H1 (cell line): ENCODE results near the gene VAT1L. TPM values are rescaled to one million over a fixed set of nuclear protein-coding genes. Genes with fewer than 3 reads are reported as not detected.

Experiments used
- CTCF ChIA-PET: fragments of 300-600 bp; sonication (Branson Sonifier 250); formaldehyde crosslinking; loops from one replicate; lab custom pipeline; 2021; ENCODE audit not compliant: partially characterized antibody; lab: Charles Lee
- POLR2A ChIA-PET: fragments of 300-600 bp; sonication (Branson Sonifier 250); formaldehyde crosslinking; loops from one replicate; lab custom pipeline; 2021; ENCODE audit warnings: inconsistent platforms; ENCODE audit not compliant: partially characterized antibody; lab: Charles Lee
- DNase-seq, 2 experiments: peaks; one replicate each; pipeline versions ENCODE4 v3.0.0 to v3.0.0-alpha.2; 2010 to 2022; ENCODE audit warnings: low spot score in 2 of 2, low read depth in 1 of 2, mixed read lengths in 1 of 2
- FAIRE-seq: peaks from 2 replicates; lab custom pipeline; 2011; peaks lifted over from hg19 to GRCh38; lab: Jason Lieb, UNC
- H2AFZ ChIP-seq: 2 replicates; pipeline ENCODE4 v1.8.1; 2012; ENCODE audit warnings: low read length, inconsistent platforms
- H2AK5ac ChIP-seq: 2 replicates; pipeline ENCODE4 v1.6.1; 2013; ENCODE audit warnings: low read depth, low read length
- H2BK120ac ChIP-seq: replicated peaks from 2 replicates; pipeline ENCODE3; 2013; ENCODE audit warnings: low read depth, low read length, inconsistent platforms
- H2BK12ac ChIP-seq: 2 replicates; pipeline ENCODE4 v1.6.1; 2013; ENCODE audit warnings: low read depth, low read length
- H2BK15ac ChIP-seq: 2 replicates; pipeline ENCODE4 v1.6.1; 2013; ENCODE audit warnings: low read length
- H2BK20ac ChIP-seq: 2 replicates; pipeline ENCODE4 v1.6.1; 2013; ENCODE audit warnings: low read length
- H2BK5ac ChIP-seq: 2 replicates; pipeline ENCODE4 v1.6.1; 2013; ENCODE audit warnings: low read depth, low read length
- H3K14ac ChIP-seq: 2 replicates; pipeline ENCODE4 v1.6.1; 2013; ENCODE audit warnings: inconsistent platforms; ENCODE audit not compliant: insufficient read length
- H3K18ac ChIP-seq: 2 replicates; pipeline ENCODE4 v1.6.1; 2013; ENCODE audit warnings: low read length; ENCODE audit errors: extremely low read depth
- H3K23ac ChIP-seq: 2 replicates; pipeline ENCODE4 v1.6.1; 2013; ENCODE audit warnings: inconsistent platforms; ENCODE audit not compliant: insufficient read length
- H3K23me2 ChIP-seq: 2 replicates; pipeline ENCODE4 v1.6.1; 2013; ENCODE audit warnings: low read depth, low read length
- H3K27ac ChIP-seq: 2 replicates; pipeline ENCODE4 v1.6.1; 2011; ENCODE audit warnings: low read depth, low read length, inconsistent platforms
- H3K27me3 ChIP-seq, 4 experiments: replicated peaks in 1 of 4; 1 replicate in 1 of 4; 2 replicates in 3 of 4; pipeline versions ENCODE4 v1.6.1 to v1.8.1; 2011 to 2013; ENCODE audit warnings: low read length in 3 of 4, mild to moderate bottlenecking in 3 of 4, inconsistent platforms in 2 of 4, mixed read lengths in 2 of 4, moderate library complexity in 1 of 4; ENCODE audit not compliant: control insufficient read depth in 3 of 4, insufficient read depth in 3 of 4; ENCODE audit errors: extremely low read depth in 1 of 4
- H3K36me3 ChIP-seq, 4 experiments: 2 replicates each; pipeline versions ENCODE4 v1.6.1 to v1.8.1; 2011 to 2013; ENCODE audit warnings: mild to moderate bottlenecking in 4 of 4, low read length in 3 of 4, moderate library complexity in 2 of 4, control low read depth in 1 of 4, inconsistent platforms in 1 of 4; ENCODE audit not compliant: insufficient read depth in 4 of 4, control insufficient read depth in 2 of 4
- H3K4ac ChIP-seq: replicated peaks from 2 replicates; pipeline ENCODE3; 2013; ENCODE audit warnings: low read length, low read depth, mixed read lengths, inconsistent platforms; ENCODE audit not compliant: insufficient read length
- H3K4me1 ChIP-seq, 4 experiments: replicated peaks in 1 of 4; 1 replicate in 1 of 4; 2 replicates in 3 of 4; pipeline versions ENCODE4 v1.6.1 to v1.8.1; 2011 to 2013; ENCODE audit warnings: low read length in 3 of 4, inconsistent platforms in 2 of 4, mixed read lengths in 1 of 4; ENCODE audit not compliant: insufficient read depth in 4 of 4, control insufficient read depth in 3 of 4
- H3K4me2 ChIP-seq, 2 experiments: 2 replicates each; pipeline versions ENCODE4 v1.6.1 to v1.8.1; 2011 to 2013; ENCODE audit warnings: low read depth in 2 of 2, low read length in 2 of 2, control low read depth in 1 of 2, inconsistent platforms in 1 of 2, mild to moderate bottlenecking in 1 of 2; ENCODE audit not compliant: insufficient read depth in 1 of 2
- H3K4me3 ChIP-seq, 4 experiments: fragments of 200-600, 300-600 bp in 1 of 4; sonication (generic), shearing (Covaris generic), sonication (Bioruptor Twin) in 1 of 4; 2 replicates each; pipeline versions ENCODE4 v1.5.1 to v1.8.1; 2011 to 2016; ENCODE audit warnings: low read length in 4 of 4, low read depth in 3 of 4, control low read depth in 2 of 4, inconsistent platforms in 2 of 4, mild to moderate bottlenecking in 2 of 4, mixed read lengths in 1 of 4, moderate library complexity in 1 of 4; ENCODE audit not compliant: insufficient read depth in 2 of 4; ENCODE audit errors: extremely low read depth in 1 of 4
- H3K56ac ChIP-seq: replicated peaks from 2 replicates; pipeline ENCODE3; 2013; ENCODE audit warnings: low read depth, mild to moderate bottlenecking, mixed read lengths, low read length, inconsistent platforms; ENCODE audit not compliant: insufficient read length
- H3K79me1 ChIP-seq: 2 replicates; pipeline ENCODE4 v1.6.1; 2013; ENCODE audit warnings: low read depth, low read length, control low read depth
- H3K79me2 ChIP-seq, 2 experiments: 2 replicates each; pipeline versions ENCODE4 v1.6.1 to v1.8.1; 2012 to 2013; ENCODE audit warnings: low read length in 2 of 2, mild to moderate bottlenecking in 2 of 2, inconsistent platforms in 1 of 2; ENCODE audit not compliant: insufficient read depth in 2 of 2, control insufficient read depth in 1 of 2
- H3K9ac ChIP-seq, 4 experiments: replicated peaks in 1 of 4; 1 replicate in 1 of 4; 2 replicates in 3 of 4; pipeline versions ENCODE4 v1.6.1 to v1.8.1; 2011 to 2013; ENCODE audit warnings: low read depth in 3 of 4, low read length in 3 of 4, control low read depth in 2 of 4, mild to moderate bottlenecking in 2 of 4, moderate library complexity in 2 of 4, inconsistent platforms in 1 of 4; ENCODE audit errors: extremely low read depth in 1 of 4
- H3K9me3 ChIP-seq, 2 experiments: 2 replicates each; pipeline versions ENCODE4 v1.6.1 to v1.8.1; 2012 to 2013; ENCODE audit warnings: mild to moderate bottlenecking in 2 of 2, moderate library complexity in 2 of 2, control low read depth in 1 of 2, inconsistent platforms in 1 of 2, low read depth in 1 of 2, low read length in 1 of 2, mixed read lengths in 1 of 2; ENCODE audit not compliant: insufficient read depth in 2 of 2
- H4K20me1 ChIP-seq, 2 experiments: replicated peaks in 1 of 2; 2 replicates each; pipeline versions ENCODE3 to v1.8.1; 2011 to 2013; ENCODE audit warnings: inconsistent platforms in 2 of 2, low read length in 2 of 2, mild to moderate bottlenecking in 1 of 2; ENCODE audit not compliant: insufficient read depth in 2 of 2, control insufficient read depth in 1 of 2
- H4K5ac ChIP-seq: 2 replicates; pipeline ENCODE4 v1.6.1; 2013; ENCODE audit warnings: low read length, low read depth, mixed read lengths, inconsistent platforms; ENCODE audit not compliant: insufficient read length
- H4K8ac ChIP-seq: 2 replicates; pipeline ENCODE4 v1.8.0; 2013; ENCODE audit warnings: mild to moderate bottlenecking, moderate library complexity, low read length, inconsistent platforms; ENCODE audit not compliant: insufficient read depth; ENCODE audit errors: extremely low read depth
- H4K91ac ChIP-seq: replicated peaks from 2 replicates; pipeline ENCODE3; 2013; ENCODE audit warnings: low read length, mixed read lengths, inconsistent platforms; ENCODE audit not compliant: insufficient read length
- BCL11A ChIP-seq, 2 experiments: IDR thresholded peaks; one replicate each; pipeline ENCODE4 v1.6.1; 2011; ENCODE audit warnings: low read depth in 2 of 2, low read length in 2 of 2, mild to moderate bottlenecking in 2 of 2
- CHD2 ChIP-seq: IDR thresholded peaks from 2 replicates; pipeline ENCODE4 v1.6.1; 2012; ENCODE audit warnings: low read length, improper control_type of control experiment
- GABPA ChIP-seq: IDR thresholded peaks from 2 replicates; pipeline ENCODE4 v1.6.1; 2011; ENCODE audit warnings: mild to moderate bottlenecking, low read length, moderate library complexity, borderline replicate concordance; ENCODE audit not compliant: insufficient read depth
- GTF2F1 ChIP-seq: IDR thresholded peaks from 2 replicates; pipeline ENCODE4 v1.6.1; 2012; ENCODE audit warnings: low read depth, low read length, improper control_type of control experiment, borderline replicate concordance
- PHF8 ChIP-seq: fragments of 200-600 bp; sonication (generic); conservative IDR thresholded peaks from 2 replicates; pipeline ENCODE4 v1.7.1; 2012; ENCODE audit warnings: low read depth, mild to moderate bottlenecking, inconsistent platforms, low read length, moderate library complexity
- WGBS, 2 experiments: shearing (Covaris generic) in 1 of 2; methylation state at CpG; one replicate each; pipeline versions ENCODE4 v1.1.6 to v1.1.7; 2013 to 2015; ENCODE audit warnings: low lambda C conversion rate in 2 of 2, mixed read lengths in 2 of 2, inconsistent platforms in 1 of 2, low coverage in 1 of 2, missing lambda C conversion rate in 1 of 2; ENCODE audit not compliant: insufficient replicate concordance in 2 of 2, insufficient coverage in 1 of 2, insufficient read length in 1 of 2; ENCODE audit errors: extremely low coverage in 1 of 2, missing lambda C conversion rate in 1 of 2; 5-methylcytosine and 5-hydroxymethylcytosine counted together
- polyA plus RNA-seq, 7 experiments: library from polyadenylated mRNA; depleted of rRNA in 3 of 7; stranded (reverse) in 5 of 7; unstranded in 2 of 7; fragments of >200 nt in 5 of 7; fragments of 200-250 nt in 2 of 7; gene quantifications; 1 replicate in 5 of 7; 2 replicates in 1 of 7; 4 replicates in 1 of 7; pipeline versions ENCODE4 v1.2.1 to v1.2.3, GENCODE V29; 2011 to 2013; ENCODE audit warnings: missing spikeins in 2 of 7, mixed read lengths in 2 of 7
- total RNA-seq: library from RNA; stranded (reverse); fragmentation: NEBNext Ultra II Directional; extraction: Animal tissue kit (Norgen Biotek cat#: 25700); gene quantifications from 2 replicates; pipeline ENCODE4 v1.2.1, GENCODE V29; 2021

Gene VAT1L
- total and polyA plus RNA-seq, 2 of the 8 experiments (the other 6 are each of a cell fraction or from before 2014, with no cell fraction given), result 46.3 to 48.2 TPM

- Histone ChIP-seq H3K9me3 (no peaks in the 10 kb centered on the region), H4K91ac (no peak overlapping the region), H2AFZ (no peak overlapping the region), H3K27me3 (peaks cover 0 to 8% (median 6%) of the 10 kb centered on the region in 4 experiments; a peak in 4 of 7 replicates), H3K36me3 (no peaks in the 10 kb centered on the region; a peak in 1 of 8 replicates), H4K20me1 (peaks cover 0 to 4% of the 10 kb centered on the region in 2 experiments), H3K14ac (no peak overlapping the region), H2BK5ac (no peak overlapping the region), H2BK20ac (no peak overlapping the region), H3K4me3 (no peak overlapping the region), H3K4ac (no peak overlapping the region), H3K27ac (no peak overlapping the region), H2BK15ac (no peak overlapping the region), H3K9ac (no peak overlapping the region), H4K8ac (no peak overlapping the region), H3K79me2 (peaks cover 6 to 70% of the 10 kb centered on the region in 2 experiments; a peak in 2 of 4 replicates), H2AK5ac (no peak overlapping the region), H2BK120ac (no peak overlapping the region), H4K5ac (no peak overlapping the region), H3K79me1 (0 out of 2 replicates have a peak, but pooled peaks cover 3% of the 10 kb centered on the region), H3K23me2 (peaks cover 14% of the 10 kb centered on the region), H3K23ac (no peak overlapping the region), H3K4me2 (no peak overlapping the region), H2BK12ac (no peak overlapping the region), H3K18ac (no peak overlapping the region), H3K4me1 (peaks cover 0 to 3% (median 0%) of the 10 kb centered on the region in 4 experiments; a peak in 5 of 7 replicates), H3K56ac (no peak overlapping the region)
- no peak for DNase-seq
- FAIRE-seq, result no peak
- WGBS, 2 experiments, result 91% methylated on average over 2 of the region's 2 CpGs; no CpG with 5 or more reads in 1 of the 2 experiments
- ChIA-PET POLR2A (no interaction called here), CTCF (interaction anchor here (0.7 kb wide), 1 partner anchor 133 kb away, joined by 3 read pairs; no protein-coding TSS in a partner anchor)
- TF ChIP-seq CHD2 (no peak), GTF2F1 (no peak), GABPA (no peak), BCL11A (IDR thresholded peaks at IDR 0.05; ENCODE audit: low read depth in 2 of 2, low read length in 2 of 2) (no peak), PHF8 (no peak)
Measured at GRCh38 chr16:77793417-77793816, 5.1 kb downstream of the VAT1L start.
